Left ventricle myocardium superior (tissue), 1 donor: ENCODE results near the gene KIAA1328. TPM values are rescaled to one million over a fixed set of nuclear protein-coding genes. Genes with fewer than 3 reads are reported as not detected.
"Not testable (repeated sequence)": the region's sequence is repeated elsewhere in the genome, so short reads cannot be mapped to it uniquely, and the experiment has no call there.

ENCODE experiments used
- ATAC-seq: fragments of 200-7000 bp; cut with Tn5 transposase; one replicate; pipeline ENCODE4 v1.9.1; 2020; ENCODE audit warnings: mild to moderate bottlenecking, moderate library complexity
- DNase-seq: peaks from one replicate; pipeline ENCODE4 v3.0.0-alpha.2; 2020
- intact Hi-C: fragments of 100-400 bp; cut with micrococcal nuclease; formaldehyde crosslinking; loops from one replicate; pipeline ENCODE4 v1.11.0; 2022
- total RNA-seq: library from RNA; stranded (reverse); fragmentation: NEBNext Ultra II Directional; extraction: Animal tissue kit (Norgen Biotek cat#: 25700); gene quantifications from one replicate; pipeline ENCODE4 v1.2.1, GENCODE V29; 2021
- donor health status: DM: no; HTN: yes; CAD: no; lungs with severe emphysema.

Gene KIAA1328
- total RNA-seq, 1 donor from 2014 or later: 3.4 TPM

DNA sequence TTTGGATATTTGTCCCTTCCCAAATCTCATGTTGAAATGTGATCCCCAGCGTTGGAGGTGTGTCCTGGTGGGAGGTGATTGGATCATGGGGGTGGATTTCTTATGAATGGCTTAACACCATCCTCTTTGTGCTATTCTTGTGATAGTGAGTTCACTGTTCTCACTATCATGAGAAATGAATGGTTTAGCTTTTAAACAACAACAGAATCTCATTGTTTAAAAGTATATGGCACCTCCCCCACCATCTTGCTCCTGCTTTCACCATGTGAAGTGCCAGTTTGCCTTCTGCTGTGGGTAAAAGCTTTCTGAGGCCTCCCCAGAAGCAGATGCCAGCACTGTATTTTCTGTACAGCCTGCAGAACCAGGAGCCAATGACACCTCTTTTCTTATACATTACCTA, 38.1 kb downstream of the KIAA1328 start:
- intact Hi-C loops: no loop called here
- ATAC-seq (no peak), DNase-seq (no peak)

DNA sequence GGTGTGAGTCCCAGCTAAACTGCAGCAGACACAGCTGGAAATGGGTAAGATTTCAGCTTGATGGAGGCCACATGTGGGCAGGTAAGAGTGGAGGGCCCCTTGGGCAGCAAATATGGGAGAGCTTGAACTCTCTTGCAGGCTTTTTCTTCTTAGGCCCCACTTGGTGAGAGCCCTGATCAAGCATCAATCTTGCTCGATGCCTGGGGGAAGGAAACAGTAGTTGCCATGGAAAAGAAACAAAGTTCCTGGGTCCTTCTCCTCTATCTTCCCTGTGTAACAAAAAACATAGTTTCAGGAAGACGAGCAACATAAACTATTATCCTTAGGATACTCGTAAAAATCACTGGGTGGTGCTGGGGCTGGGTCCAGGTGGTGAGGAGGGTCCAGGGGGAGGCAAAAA, 42.9 kb downstream of the KIAA1328 start:
- intact Hi-C loops: no loop called here
- ATAC-seq: no peak
- DNase-seq: no peak

DNA sequence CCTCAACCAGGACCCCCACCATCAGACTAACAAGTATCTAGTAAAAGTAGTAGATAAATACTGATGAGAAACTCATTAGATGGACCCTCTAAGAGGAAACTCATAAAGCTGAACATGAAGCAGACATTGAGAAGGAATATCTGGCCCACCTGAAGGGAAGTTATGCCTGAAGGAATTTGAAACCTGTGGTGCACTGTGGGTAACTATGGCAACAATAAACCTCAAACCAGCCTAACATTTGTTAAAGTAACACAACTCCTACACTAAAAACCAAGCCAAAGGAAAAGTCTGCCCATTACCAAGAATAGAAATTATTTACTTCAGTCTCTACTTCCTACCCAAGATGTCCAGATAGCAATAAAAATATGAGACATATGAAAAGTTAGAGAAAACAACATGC, 43.4 kb downstream of the KIAA1328 start:
- intact Hi-C loops: no loop called here
- ATAC-seq: no peak
- no peak for DNase-seq

DNA sequence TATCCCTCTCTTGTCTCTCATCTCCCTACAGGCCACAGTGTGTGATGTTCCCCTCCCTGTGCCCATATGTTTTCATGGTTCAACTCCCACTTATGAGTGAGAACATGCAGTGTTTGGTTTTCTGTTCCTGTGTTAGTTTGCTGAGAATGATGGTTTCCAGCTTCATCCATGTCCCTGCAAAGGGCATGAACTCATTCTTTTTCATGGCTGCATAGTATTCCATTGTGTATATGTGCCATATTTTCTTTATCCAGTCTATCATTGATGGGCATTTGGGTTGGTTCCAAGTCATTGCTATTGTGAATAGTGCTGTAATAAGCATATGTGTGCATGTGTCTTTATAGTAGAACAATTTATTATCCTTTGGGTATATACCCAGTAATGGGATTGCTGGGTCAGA, 44.9 kb downstream of the KIAA1328 start:
- intact Hi-C loops, DNase-seq, ATAC-seq: not testable (repeated sequence)

DNA sequence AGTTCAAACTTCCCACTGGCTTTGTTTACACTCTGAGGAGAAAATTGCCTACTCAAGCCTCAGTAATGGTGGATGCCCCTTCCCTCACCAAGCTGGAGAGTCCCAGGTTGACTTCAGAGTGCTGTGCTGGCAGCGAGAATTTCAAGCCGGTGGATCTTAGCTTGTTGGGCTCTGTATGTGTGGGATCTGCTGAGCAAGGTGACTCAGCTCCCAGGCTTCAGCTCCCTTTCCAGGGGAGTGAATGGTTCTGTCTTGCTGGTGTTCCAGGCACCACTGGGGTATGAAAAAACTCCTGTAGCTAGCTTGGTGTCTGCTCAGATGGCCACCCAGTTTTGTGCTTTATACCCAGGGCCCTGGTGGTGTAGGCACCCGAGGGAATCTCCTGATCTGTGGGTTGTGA, 50.9 kb downstream of the KIAA1328 start:
- intact Hi-C loops, DNase-seq, ATAC-seq: not testable (repeated sequence)

DNA sequence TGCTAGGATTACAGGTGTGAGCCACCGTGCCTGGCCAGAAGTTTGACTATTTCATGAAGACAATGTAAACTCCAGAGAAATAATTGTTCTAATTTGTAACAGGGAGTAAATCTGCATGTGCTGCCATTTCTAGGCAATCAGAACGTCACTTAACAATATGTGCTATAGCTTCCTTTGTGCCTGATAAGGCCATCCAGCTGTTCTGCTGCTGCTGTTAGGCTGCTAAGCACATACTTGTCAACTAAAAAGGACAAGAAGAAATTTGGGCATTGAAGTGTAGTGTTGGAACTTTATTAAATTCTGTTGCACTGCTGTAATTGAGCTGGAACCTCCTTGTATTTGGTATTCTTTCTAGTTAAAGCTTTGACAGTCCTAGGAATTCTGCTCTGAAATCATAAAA, 57.1 kb downstream of the KIAA1328 start:
- DNase-seq (no peak), ATAC-seq (no peak)
- intact Hi-C loops: no loop called here

DNA sequence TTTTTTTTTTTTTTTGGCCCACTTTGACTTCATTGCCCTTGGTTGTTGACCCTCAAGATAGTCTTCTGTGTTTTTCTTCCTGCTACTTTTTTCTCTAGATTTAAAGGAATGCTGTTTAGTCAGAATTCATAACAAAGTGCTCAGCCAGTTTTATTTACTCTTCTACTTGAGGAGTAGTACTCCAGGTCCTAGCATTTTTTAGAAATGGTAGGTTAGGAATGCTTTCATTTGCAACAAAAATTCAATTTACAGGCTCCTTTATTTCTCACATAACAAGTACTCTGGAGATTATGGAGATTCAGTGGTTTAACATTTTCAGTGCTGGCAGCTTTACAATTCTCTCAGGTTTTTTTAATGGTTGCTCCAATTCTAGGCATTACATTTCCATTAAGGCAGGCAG, 58.2 kb downstream of the KIAA1328 start:
- DNase-seq (no peak), ATAC-seq (no peak)
- intact Hi-C loops: no loop called here

DNA sequence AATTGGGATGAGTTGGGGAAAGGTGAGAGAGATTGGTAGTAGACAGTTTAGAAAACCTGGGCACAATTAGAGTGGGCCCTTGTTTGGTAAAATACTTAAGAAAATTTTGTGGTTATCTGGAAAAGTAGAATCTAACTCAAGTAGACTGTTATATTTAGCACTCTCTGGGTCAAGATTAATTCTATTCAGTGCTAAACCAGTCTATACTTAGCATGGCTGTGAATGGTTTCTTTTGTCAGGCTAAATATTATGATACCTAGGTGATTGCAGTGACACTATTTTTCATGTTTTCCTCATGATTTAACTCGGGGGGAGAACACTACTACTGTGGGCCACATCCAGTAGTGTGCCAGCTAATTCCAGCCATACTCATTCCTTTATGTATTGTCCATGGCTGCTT, 58.9 kb downstream of the KIAA1328 start:
- ATAC-seq (peak; percentile 62), DNase-seq (no peak)
- intact Hi-C loops: no loop called here

DNA sequence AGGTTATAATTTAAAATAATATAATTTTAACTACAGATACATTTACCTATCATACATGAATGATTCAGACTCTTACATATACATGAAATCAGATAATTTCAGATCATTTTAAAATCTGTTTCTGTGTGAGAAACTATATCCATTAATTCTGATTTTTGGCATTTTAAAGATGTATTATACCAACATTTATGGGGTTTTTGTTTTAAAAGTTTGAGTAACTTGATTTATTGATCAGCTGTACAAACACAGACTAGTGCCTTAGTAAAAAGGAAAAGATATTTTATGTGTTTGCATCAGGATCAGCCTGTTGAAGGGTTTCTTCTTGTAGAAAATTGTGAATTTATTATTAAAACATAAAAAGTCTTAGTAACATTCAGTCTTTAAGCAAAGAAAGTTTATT, 59.9 kb downstream of the KIAA1328 start:
- DNase-seq (no peak), ATAC-seq (no peak)
- intact Hi-C loops: no loop called here

DNA sequence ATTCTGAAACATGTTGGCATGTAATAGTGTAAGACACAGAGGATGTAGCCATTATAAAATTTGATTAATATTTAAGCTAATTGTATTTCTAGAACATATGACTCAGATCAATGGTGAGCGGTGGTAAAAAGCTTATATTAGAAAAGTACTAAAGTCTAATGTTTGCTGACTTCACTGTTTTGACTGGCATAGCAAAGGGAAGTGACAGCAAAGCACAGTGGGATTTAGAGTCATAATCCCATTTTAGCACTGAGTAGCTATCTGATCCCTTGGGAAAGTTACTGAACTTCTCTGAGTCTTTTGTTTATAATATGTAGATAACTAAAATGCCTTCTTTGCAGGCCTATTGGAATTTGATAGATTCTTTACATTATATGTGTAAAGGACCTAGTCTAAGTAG, 60.4 kb downstream of the KIAA1328 start:
- ATAC-seq (no peak), DNase-seq (no peak)
- intact Hi-C loops: no loop called here

DNA sequence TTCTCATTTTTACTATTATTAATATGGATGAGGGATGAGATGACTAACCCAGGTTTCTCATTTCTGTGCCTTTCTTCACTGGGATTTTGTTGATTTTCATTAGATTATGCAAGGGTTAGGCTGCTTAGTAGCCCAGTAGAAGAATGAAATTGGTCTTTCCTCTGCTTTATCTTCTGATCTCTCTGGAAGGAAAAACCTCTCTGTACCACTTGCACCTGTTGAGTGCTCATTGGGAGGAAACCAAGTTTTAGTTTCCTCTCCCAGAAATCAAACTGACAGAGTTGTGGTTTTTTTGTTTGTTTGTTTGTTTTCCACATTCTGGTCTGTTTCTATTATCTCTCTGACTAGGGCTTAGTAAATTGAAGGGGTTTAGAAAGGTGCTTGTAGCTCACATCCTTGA, 60.8 kb downstream of the KIAA1328 start:
- DNase-seq (no peak), ATAC-seq (no peak)
- intact Hi-C loops: no loop called here

DNA sequence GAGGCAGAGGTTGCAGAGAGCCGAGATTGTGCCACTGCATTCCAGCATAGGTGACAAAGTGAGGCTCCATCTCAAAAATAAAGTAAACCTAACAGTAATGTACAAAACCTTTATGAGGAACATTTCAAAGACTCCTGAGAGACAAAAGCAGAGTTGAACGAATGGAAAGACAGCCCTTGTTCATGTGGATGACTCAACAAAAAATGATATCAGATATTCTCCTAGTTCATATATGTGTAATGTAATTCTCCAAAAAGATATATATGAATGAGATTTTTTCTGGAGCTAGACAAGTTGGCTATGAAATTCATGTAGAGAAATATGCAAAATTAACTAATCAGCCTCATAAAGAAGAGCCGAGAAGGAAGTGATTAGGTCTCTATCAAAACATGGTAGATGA, 61.7 kb downstream of the KIAA1328 start:
- ATAC-seq: no peak
- no peak for DNase-seq
- intact Hi-C loops: no loop called here

DNA sequence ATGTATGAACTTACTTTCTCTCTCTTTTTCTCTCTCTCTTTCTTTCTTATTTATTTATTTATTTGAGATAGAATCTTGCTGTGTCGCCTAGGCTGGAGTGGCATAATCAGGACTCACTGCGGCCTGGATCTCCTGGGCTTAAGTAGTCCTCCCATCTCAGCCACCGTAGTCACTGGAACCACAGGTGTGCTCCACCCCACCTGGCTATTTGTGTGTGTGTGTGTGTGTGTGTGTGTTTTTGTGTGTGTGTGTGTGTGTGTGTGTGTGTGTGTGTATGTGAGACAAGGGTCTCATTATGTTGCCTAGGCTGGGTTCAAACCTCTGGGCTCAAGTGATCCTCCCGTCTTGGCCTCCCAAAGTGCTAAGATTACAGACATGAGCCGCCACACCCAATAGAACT, 64.3 kb downstream of the KIAA1328 start:
- intact Hi-C loops: no loop called here
- no peak for ATAC-seq
- no peak for DNase-seq

DNA sequence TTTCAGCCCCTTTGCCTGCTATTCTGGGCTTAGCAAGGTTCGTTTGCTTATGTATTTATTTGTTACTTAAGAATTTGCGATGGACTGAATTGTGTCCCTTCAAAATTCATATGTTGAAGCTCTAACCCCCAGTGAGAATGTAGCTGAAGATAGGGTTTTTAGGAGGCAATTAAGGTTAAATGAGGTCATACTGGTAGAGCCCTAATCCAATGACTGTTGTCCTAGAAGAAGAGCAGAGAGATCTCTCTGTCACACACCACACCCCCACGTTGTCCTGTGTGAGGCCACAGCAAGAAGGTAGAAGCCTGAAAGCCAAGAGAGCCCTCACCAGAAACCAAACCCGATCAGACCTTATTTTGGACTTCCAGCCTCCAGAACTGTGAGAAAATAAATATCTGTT, 66.7 kb downstream of the KIAA1328 start:
- ATAC-seq (no peak), DNase-seq (no peak)
- intact Hi-C loops: no loop called here

DNA sequence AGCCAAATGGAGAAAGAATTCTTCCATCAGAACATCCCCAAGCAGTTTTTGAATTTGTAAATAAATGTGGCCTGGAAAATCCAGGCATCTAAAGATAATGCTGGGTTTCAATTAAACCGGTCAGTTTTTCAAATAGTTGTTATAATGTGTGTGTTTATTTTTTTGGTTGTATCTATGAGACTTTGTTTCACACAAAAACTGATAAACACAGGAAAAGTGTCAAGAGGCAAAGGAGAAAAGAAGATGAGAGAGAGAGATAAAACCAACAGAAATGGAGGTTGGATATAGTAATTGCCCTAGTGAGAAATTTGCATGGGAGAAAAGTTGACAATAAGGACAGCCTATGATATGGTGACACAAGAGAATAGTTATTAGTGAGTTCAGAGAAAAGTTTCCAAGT, 68.3 kb downstream of the KIAA1328 start:
- DNase-seq (no peak), ATAC-seq (no peak)
- intact Hi-C loops: no loop called here

DNA sequence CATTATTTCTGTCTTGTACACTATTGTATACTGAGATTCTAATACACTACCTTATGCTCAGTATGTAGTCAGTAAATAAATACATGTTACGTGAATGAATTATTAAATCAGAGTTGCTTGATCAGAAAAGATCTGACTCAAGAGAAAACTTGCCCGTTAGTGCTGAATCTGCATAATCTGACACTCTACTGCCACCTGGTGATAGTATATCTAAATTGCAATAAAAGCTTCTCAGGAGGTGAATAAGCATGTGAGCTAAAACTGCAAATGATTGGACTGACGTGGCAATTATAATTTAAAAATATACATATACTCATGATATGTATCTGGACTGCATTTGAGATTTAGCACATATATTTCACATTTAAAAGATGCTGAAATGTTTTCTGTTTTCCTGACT, 70.4 kb downstream of the KIAA1328 start:
- DNase-seq: no peak
- intact Hi-C loops: no loop called here
- no peak for ATAC-seq

DNA sequence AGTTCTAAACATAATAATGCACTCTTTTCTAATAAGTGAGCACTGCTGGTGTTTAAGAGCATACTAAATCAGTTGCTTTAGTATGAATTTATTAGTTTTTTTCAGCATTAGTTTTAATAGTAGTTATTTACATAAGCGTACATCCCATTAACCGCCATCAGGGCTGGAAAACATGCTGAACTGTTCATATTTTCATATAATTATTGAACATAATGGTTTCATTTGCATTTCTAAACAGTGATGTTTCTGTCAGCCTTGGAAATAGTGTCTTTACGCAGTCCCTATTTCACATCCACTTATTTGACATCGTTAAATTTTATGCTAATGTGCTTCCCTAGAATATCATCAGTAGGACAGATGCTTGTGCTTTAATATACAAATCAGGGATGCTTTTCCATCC, 71.5 kb downstream of the KIAA1328 start:
- no peak for ATAC-seq
- DNase-seq: no peak
- intact Hi-C loops: no loop called here

DNA sequence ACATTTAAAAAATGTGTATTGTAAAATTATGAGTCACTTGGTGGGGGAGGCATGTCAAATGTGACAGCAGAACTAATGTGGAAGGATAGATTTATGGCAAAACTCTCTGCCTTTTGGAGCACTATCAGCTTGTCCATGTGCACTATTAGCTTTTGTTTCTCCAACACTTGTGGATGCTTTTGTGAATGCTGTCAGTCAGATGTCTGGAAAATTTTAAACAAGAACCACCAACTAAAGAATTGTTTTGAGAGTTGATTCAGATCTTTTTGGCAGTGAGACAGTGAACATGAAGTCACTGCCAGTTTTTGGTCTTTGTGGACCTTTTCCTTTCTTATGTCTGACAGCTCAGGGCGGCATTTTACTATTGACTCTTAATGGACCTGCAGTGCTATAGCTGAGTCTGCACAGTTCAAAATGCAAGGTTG, 72.4 kb downstream of the KIAA1328 start:
- intact Hi-C loops: no loop called here
- no peak for DNase-seq
- no peak for ATAC-seq

DNA sequence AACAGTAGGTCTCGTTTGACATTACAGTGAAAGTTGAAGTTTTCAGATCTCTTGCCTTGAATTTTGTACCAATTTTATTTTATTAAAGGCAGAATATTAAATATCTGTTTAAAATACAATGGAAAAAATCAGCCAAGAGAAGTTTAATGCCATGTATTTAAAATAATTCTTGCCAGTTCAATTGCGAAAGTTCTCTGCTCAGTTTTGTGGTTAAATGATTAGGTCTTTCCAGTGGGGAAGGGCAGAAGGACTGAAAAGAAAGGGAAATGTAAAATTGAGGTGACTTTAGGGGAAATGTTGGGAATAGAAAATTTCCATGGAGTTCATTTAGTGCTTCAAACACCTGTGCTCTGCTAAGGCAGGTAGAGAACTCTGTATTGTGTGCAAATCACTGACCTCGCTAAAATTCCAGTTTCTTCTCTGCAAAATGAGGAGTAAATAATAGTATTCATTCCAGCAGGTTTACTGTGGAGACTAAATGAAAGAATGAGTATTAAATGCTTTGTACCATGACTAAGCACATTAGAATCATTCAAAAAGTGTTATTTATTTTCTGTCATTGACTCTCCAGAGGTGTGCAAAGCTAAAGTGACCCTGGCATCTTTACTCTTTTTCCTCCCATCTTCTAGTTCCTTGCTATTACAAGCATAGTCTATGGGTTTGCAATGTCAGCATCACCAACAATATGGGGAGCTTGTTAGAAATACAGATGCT, 74.4 kb downstream of the KIAA1328 start:
- intact Hi-C loops: no loop called here
- ATAC-seq (no peak), DNase-seq (no peak)

DNA sequence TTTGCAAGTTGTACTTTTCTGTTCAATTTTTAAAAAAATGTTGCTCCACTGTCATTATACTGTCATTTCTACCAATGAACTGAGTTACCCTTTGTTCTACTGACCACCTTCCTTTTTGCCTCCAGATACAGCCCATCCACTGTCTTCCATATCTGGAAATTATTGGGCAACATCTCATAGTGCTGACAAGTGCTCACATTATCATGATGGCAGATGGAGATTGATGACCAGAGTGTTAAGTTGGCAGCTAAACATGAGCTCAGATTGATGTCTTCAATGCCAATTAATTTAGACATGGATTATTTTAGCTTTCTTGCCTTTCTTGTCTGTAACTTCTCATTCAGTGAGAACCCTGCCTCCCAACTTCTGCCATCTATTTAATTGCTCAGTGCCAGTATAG, 76.6 kb downstream of the KIAA1328 start:
- ATAC-seq (no peak), DNase-seq (no peak)
- intact Hi-C loops: no loop called here

DNA sequence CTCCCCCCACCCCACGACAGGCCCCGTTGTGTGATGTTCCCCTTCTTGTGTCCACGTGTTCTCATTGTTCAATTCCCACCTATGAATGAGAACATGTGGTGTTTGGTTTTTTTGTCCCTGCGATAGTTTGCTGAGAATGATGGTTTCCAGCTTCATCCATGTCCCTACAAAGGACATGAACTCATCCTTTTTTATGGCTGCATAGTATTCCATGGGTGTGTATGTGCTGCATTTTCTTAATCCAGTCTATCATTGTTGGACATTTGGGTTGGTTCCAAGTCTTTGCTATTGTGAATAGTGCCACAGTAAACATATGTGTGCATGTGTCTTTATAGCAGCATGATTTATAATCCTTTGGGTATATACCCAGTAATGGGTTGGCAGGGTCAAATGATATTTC, 80.4 kb downstream of the KIAA1328 start:
- ATAC-seq, DNase-seq, intact Hi-C loops: not testable (repeated sequence)

DNA sequence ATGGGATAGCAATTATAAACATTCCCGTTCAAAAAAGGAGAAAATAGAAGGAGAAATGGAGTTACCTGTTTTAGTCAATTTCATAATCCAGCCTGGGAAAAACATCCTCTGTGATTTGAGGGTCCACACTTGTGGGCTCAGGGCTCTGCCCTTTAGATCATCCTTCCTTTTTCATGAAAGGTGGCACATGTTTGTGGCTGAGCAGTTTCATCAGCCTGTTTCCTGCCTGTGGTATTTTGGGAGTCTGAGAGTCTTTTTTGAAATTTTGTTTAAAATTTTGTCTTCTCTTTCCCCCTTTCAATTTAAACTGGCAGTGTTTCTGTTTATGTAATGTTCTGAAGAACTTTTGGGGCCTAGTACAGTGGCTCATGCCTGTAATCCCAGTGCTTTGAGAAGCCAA, 84.0 kb downstream of the KIAA1328 start:
- DNase-seq: no peak
- ATAC-seq: no peak
- intact Hi-C loops: no loop called here
